Activated CD4-positive, alpha-beta T cell treated with anti-CD3 and anti-CD28 coated beads, Interleukin-2, amount 10 ng/mL, durations not matched to agents 24 days and 14 days (primary cell): ENCODE results near the gene DYNC2H1. TPM values are rescaled to one million over a fixed set of nuclear protein-coding genes. Genes with fewer than 3 reads are reported as not detected.
"Not testable (repeated sequence)": the region's sequence is repeated elsewhere in the genome, so short reads cannot be mapped to it uniquely, and the experiment has no call there.

Experiments
- DNase-seq: peaks from one replicate; pipeline ENCODE4 v3.0.0; 2022
- H3K27ac Mint-ChIP-seq: one replicate; pipeline ENCODE4 v1.8.0; 2022; ENCODE audit warnings: mild to moderate bottlenecking, mixed read lengths
- H3K27me3 Mint-ChIP-seq: one replicate; pipeline ENCODE4 v1.8.0; 2022; ENCODE audit warnings: mixed read lengths
- H3K36me3 Mint-ChIP-seq: one replicate; pipeline ENCODE4 v1.8.0; 2022; ENCODE audit warnings: low read depth, mild to moderate bottlenecking, mixed read lengths
- H3K4me1 Mint-ChIP-seq: one replicate; pipeline ENCODE4 v1.8.0; 2021; ENCODE audit warnings: mixed read lengths
- H3K4me3 Mint-ChIP-seq: one replicate; pipeline ENCODE4 v1.8.0; 2022; ENCODE audit warnings: mild to moderate bottlenecking, moderate library complexity, mixed read lengths
- H3K9me3 Mint-ChIP-seq: one replicate; pipeline ENCODE4 v1.8.0; 2021; ENCODE audit warnings: mixed read lengths
- intact Hi-C: fragments of 100-400 bp; cut with micrococcal nuclease; formaldehyde crosslinking; loops from one replicate; pipeline ENCODE4 v1.15.1; 2023
- total RNA-seq: library from RNA; stranded (reverse); gene quantifications from 2 replicates; pipeline ENCODE4 v1.2.3, GENCODE V29; 2022

The DYNC2H1 gene
- total RNA-seq, 1 donor from 2014 or later: 0.30 TPM

DNA sequence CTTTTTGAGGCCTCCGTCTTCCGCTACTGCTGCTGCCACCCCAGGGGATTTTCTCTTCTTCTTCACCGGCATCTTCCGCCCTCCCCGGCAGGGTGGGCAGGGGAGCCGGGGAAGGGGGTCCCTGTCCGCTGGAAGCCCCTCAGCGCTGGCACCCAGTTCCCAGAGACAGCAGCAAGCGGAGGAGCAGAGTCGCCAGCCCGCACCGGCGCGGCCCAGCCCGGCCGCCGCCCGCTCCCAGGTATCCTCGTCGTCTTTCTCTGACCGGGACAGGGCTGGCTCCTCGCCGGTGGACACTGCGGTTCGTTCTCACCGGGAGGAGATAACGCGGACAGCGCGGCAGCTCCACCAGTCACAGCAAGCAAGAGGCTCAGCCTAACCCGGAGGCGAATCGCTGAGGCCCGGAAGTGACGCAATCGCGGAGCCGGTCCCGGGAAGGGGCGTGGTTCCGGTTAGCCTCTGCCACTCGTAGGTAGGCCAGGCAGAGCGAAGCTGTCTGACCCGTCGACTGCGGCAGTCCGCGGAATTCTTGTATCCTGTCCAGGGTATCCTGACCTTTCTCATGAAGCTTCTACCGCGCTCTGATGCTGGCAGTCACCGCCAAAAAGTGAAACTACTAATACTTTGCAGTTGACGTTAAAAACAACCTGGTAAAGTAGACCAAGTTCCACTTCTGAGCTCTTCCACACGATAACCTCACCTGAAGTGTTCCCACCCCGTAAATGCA, 17.3 kb upstream of the DYNC2H1 start, which contains the start of gene DCUN1D5:
Gene DCUN1D5, minus strand, starts transcription at position 360 of the 724 bp plus-strand sequence. Its CDS starts 288 bp downstream, at position 72.
- peaks cover 28% of the 10 kb centered on the region for H3K36me3 Mint-ChIP-seq
- peaks cover 23% of the 10 kb centered on the region for H3K4me1 Mint-ChIP-seq
- intact Hi-C loops: loop anchor here (1.0 to 2.0 kb wide), 4 partner anchors 13 to 56 kb away; partner anchors contain the start of gene DYNC2H1
- DNase-seq: peak; percentile 99
- H3K4me3 Mint-ChIP-seq: peak within 1 kb of the TSS; percentile 95
- peak within 1 kb of the TSS; percentile 96 for H3K27ac Mint-ChIP-seq
- H3K27me3 Mint-ChIP-seq: peaks cover 9% of the 10 kb centered on the region
- peaks cover 5% of the 10 kb centered on the region for H3K9me3 Mint-ChIP-seq

DNA sequence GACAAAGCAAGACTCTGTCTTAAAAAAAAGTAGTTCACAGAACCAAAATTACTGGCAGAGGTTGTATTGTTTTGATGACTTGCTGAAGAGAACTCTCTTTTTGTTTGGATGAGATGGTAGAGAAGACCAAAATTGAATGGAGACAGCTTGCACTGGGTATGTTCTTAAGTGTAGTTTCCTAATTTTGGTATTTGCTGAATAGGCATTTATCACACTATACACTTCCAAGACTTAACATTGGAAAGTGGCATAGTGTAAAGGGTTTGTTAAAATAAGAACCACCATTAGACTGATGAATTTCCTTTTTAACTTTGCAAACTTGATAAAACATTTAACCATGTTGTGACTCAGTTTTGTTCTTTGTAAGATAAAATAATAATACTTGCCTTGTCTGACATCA, 11.9 kb upstream of the DYNC2H1 start:
- H3K9me3 Mint-ChIP-seq: peaks cover 5% of the 10 kb centered on the region
- peaks cover 7% of the 10 kb centered on the region for H3K4me1 Mint-ChIP-seq

DNA sequence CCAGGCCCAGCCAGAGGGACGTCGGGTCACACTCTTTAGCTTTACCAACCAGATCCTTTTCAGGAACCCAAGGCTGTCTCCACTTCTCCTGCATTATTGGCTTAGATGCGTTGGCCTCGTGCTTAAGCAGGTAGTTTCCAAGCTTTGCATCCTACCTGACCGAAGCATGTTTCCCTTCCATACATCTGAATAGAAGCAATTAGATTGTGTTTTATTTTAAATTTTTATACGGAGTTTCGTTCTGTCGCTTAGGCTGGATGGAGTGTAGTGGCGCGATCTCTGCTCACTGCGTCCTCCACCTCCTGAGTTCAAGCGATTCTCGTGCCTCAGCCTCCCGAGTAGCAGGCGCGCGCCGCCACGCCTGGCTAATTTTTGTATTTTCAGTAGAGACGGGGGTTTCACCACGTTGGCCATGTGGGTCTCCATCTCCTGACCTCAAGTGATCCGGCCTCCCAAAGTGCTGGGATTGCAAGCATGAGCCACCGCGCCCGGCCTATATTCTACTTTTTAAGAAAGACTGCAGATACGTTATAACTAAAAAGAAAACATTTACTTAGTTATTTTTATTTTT, 677 bp downstream of the DYNC2H1 start:
- Mint-ChIP-seq H3K9me3 (no peaks in the 10 kb centered on the region), H3K27me3 (peaks cover 30% of the 10 kb centered on the region), H3K27ac (peak overlapping the region; percentile 89), H3K4me3 (peak overlapping the region; percentile 95), H3K36me3 (no peaks in the 10 kb centered on the region), H3K4me1 (peaks cover 10% of the 10 kb centered on the region)
- intact Hi-C loops: loop anchor here (1.0 kb wide), 2 partner anchors 19 to 74 kb away; no protein-coding TSS in a partner anchor
- DNase-seq: no peak

More for the DNA sequence above, 11.9 kb upstream of the DYNC2H1 start:
- H3K27ac Mint-ChIP-seq: no peak overlapping the region
- H3K27me3 Mint-ChIP-seq: peaks cover 35% of the 10 kb centered on the region
- no peak overlapping the region for H3K4me3 Mint-ChIP-seq
- intact Hi-C loops: no loop called here
- DNase-seq: no peak
- H3K36me3 Mint-ChIP-seq: peaks cover 2% of the 10 kb centered on the region

- no peaks in the 10 kb centered on the region for H3K36me3 Mint-ChIP-seq
- H3K4me1 Mint-ChIP-seq: peaks cover 10% of the 10 kb centered on the region
- no peak overlapping the region for H3K27ac Mint-ChIP-seq
- H3K9me3 Mint-ChIP-seq: no peaks in the 10 kb centered on the region
- intact Hi-C loops: no loop called here
- DNase-seq: no peak
- peaks cover 30% of the 10 kb centered on the region for H3K27me3 Mint-ChIP-seq
- no peak overlapping the region for H3K4me3 Mint-ChIP-seq
Observed at GRCh38 chr11:103110391-103110790, 1.2 kb downstream of the DYNC2H1 start.

DNA sequence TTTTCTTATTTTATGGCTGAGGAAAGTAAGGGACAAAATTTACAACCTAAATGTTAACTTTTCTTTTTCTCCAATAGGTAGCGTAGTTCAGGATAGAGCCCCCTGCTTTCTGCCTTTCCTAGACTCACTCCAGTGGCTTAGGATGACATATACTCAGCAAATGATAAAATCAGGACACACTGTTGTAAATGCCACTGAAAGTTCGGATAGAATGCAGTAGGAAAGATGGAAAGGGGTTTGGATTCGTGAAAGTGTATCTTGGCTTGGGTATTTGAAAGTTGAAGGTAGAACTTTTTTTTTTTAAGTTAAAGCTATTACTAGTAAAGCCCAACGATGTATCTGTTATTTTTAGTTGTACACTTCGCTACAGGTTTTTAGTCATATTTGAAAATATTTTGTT, 2.2 kb downstream of the DYNC2H1 start:
- no peaks in the 10 kb centered on the region for H3K9me3 Mint-ChIP-seq
- H3K27me3 Mint-ChIP-seq: peaks cover 25% of the 10 kb centered on the region
- intact Hi-C loops: no loop called here
- H3K36me3 Mint-ChIP-seq: no peaks in the 10 kb centered on the region
- peaks cover 10% of the 10 kb centered on the region for H3K4me1 Mint-ChIP-seq
- no peak for DNase-seq
- no peak overlapping the region for H3K4me3 Mint-ChIP-seq
- H3K27ac Mint-ChIP-seq: no peak overlapping the region

DNA sequence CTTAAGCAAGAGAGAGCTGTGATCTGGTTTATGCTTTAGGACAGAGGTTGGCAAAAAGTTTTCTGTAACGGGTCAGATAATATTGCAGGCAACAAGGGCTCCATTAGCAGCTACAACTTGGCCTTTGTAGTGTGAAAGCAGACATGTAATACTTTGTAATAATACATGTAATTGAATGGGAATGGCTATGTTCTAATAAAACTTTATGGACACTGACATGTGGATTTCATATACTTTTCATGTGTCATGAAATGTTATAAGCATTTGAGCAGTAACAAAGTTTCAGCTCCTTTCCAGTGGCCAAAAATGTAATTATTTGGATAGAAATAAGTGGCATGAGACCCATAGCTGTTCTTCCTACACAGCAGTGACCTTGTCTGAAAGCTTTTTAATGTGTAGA, 3.1 kb downstream of the DYNC2H1 start:
- DNase-seq: no peak
- H3K27me3 Mint-ChIP-seq: peaks cover 24% of the 10 kb centered on the region
- H3K4me3 Mint-ChIP-seq: no peak overlapping the region
- H3K9me3 Mint-ChIP-seq: no peaks in the 10 kb centered on the region
- no peaks in the 10 kb centered on the region for H3K36me3 Mint-ChIP-seq
- H3K27ac Mint-ChIP-seq: no peak overlapping the region
- intact Hi-C loops: no loop called here
- peaks cover 10% of the 10 kb centered on the region for H3K4me1 Mint-ChIP-seq

GRCh38 chr11:103114836-103115235, 5.6 kb downstream of the DYNC2H1 start:
- Mint-ChIP-seq H3K36me3 (no peaks in the 10 kb centered on the region), H3K4me3 (no peak overlapping the region)
- intact Hi-C loops: no loop called here

DNA sequence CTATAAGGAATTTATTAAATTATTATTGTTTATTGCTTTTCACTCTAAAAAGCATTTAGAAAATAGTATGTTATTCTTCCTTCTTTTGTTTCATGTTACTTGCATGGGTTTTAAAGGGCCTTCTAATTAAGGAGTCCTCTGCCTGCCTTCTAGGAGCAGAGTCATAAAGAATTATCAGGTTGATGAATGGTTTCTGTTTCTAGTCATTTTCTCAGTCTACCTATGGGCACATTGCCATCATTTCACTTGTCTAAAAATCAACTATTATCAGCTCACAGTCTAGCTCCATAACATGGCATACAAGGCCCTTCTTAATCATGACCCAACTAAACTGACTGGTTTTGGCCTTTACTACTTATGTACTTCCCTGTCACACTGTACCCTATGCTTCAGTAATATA, 16.2 kb downstream of the DYNC2H1 start:
- H3K36me3 Mint-ChIP-seq: no peaks in the 10 kb centered on the region
- H3K27ac Mint-ChIP-seq: no peak overlapping the region
- H3K4me3 Mint-ChIP-seq: no peak overlapping the region
- no peaks in the 10 kb centered on the region for H3K27me3 Mint-ChIP-seq
- H3K4me1 Mint-ChIP-seq: no peaks in the 10 kb centered on the region
- H3K9me3 Mint-ChIP-seq: no peaks in the 10 kb centered on the region
- intact Hi-C loops: no loop called here
- no peak for DNase-seq

More at GRCh38 chr11:103114836-103115235, 5.6 kb downstream of the DYNC2H1 start:
- Mint-ChIP-seq H3K27ac (no peak overlapping the region), H3K9me3 (no peaks in the 10 kb centered on the region), H3K27me3 (peaks cover 15% of the 10 kb centered on the region), H3K4me1 (peaks cover 1% of the 10 kb centered on the region)
- DNase-seq: no peak

- H3K36me3 Mint-ChIP-seq, H3K27me3 Mint-ChIP-seq, intact Hi-C loops, H3K4me1 Mint-ChIP-seq, H3K27ac Mint-ChIP-seq, H3K4me3 Mint-ChIP-seq, H3K9me3 Mint-ChIP-seq, DNase-seq: not testable (repeated sequence)
Observed at GRCh38 chr11:103141986-103142385, 32.8 kb downstream of the DYNC2H1 start.

GRCh38 chr11:103147627-103148026, 38.4 kb downstream of the DYNC2H1 start:
- H3K9me3 Mint-ChIP-seq: no peaks in the 10 kb centered on the region

DNA sequence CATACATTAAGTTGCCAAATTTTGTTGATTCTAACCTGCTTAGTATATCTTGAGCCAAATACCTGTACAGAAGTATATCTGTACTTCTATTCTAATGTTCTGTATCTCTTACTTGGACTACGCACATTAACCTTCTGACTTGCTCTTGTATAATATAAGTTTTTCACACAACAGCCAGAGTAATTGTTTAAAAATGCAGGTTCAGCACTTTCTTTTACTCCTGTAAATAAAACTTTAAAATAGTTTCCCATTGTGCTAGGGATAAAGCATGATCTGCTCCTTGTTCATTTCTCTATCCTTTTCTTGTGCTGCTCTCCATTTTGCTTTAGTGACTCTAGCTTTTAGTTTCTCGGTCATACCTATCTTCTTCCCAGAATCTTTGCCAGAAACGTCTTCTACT, 48.3 kb downstream of the DYNC2H1 start:
- Mint-ChIP-seq H3K4me1 (no peaks in the 10 kb centered on the region), H3K27me3 (no peaks in the 10 kb centered on the region), H3K9me3 (no peaks in the 10 kb centered on the region), H3K4me3 (no peak overlapping the region), H3K27ac (no peak overlapping the region), H3K36me3 (no peaks in the 10 kb centered on the region)
- intact Hi-C loops: no loop called here
- no peak for DNase-seq

More at GRCh38 chr11:103147627-103148026, 38.4 kb downstream of the DYNC2H1 start:
- intact Hi-C loops: no loop called here
- Mint-ChIP-seq H3K4me1 (no peaks in the 10 kb centered on the region), H3K27ac (no peak overlapping the region), H3K4me3 (no peak overlapping the region), H3K27me3 (no peaks in the 10 kb centered on the region), H3K36me3 (no peaks in the 10 kb centered on the region)
- no peak for DNase-seq

GRCh38 chr11:103164093-103164796, 55.0 kb downstream of the DYNC2H1 start:
- Mint-ChIP-seq H3K4me1 (no peaks in the 10 kb centered on the region), H3K4me3 (no peak overlapping the region), H3K27me3 (no peaks in the 10 kb centered on the region), H3K27ac (no peak overlapping the region), H3K9me3 (no peaks in the 10 kb centered on the region), H3K36me3 (no peaks in the 10 kb centered on the region)
- intact Hi-C loops: no loop called here
- no peak for DNase-seq

DNA sequence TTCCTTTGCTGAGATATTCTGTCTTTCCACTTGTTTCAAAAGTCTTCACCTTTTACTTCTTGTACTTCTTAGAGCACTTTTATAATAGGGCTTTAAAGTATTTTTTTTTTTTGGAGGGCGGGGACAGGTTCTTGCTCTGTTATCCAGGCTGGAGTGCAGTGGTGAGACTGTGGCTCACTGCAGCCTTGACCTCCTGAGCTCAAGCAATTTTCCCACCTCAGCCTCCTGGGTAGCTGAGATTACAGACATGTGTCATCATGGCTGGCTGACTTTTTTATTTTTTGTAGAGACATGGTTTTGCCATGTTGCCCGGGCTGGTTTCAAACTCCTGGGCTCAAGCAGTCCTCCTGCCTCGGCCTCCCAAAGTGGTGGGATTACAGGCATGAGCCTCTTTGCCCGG, 57.9 kb downstream of the DYNC2H1 start:
- H3K27ac Mint-ChIP-seq: no peak overlapping the region
- no peak overlapping the region for H3K4me3 Mint-ChIP-seq
- H3K27me3 Mint-ChIP-seq: no peaks in the 10 kb centered on the region
- intact Hi-C loops: no loop called here
- H3K36me3 Mint-ChIP-seq: no peaks in the 10 kb centered on the region
- no peaks in the 10 kb centered on the region for H3K9me3 Mint-ChIP-seq
- no peak for DNase-seq
- H3K4me1 Mint-ChIP-seq: no peaks in the 10 kb centered on the region

- Mint-ChIP-seq H3K9me3 (no peaks in the 10 kb centered on the region), H3K36me3 (no peaks in the 10 kb centered on the region), H3K4me3 (no peak overlapping the region), H3K4me1 (no peaks in the 10 kb centered on the region), H3K27ac (no peak overlapping the region), H3K27me3 (no peaks in the 10 kb centered on the region)
- intact Hi-C loops: no loop called here
- no peak for DNase-seq
Observed at GRCh38 chr11:103170865-103171264, 61.6 kb downstream of the DYNC2H1 start.
